Activated B cell treated with CpG ODN at 0.5 μM for 24 hours (primary cell): ENCODE data around the gene POPDC3. TPM values are rescaled to one million over a fixed set of nuclear protein-coding genes. Genes with fewer than 3 reads are reported as not detected.

Source experiments
- ATAC-seq: fragments of 200-7000 bp; cut with Tn5 transposase; one replicate; pipeline ENCODE4 v1.10.0; 2021; ENCODE audit warnings: low read depth, mild to moderate bottlenecking, moderate library complexity
- CTCF ChIA-PET: fragments of 350-600 bp; sonication (Branson Sonifier 250); formaldehyde crosslinking; loops from one replicate; lab custom pipeline; 2021; ENCODE audit warnings: antibody characterized with exemption; lab: Charles Lee
- POLR2A ChIA-PET: fragments of 350-600 bp; sonication (Branson Sonifier 250); formaldehyde crosslinking; loops from one replicate; lab custom pipeline; 2021; ENCODE audit warnings: antibody characterized with exemption; lab: Charles Lee
- DNase-seq: peaks from one replicate; pipeline ENCODE4 v3.0.0; 2022
- H3K27ac Mint-ChIP-seq: one replicate; pipeline ENCODE4 v1.8.0; 2020; ENCODE audit warnings: mixed read lengths
- H3K27me3 Mint-ChIP-seq: one replicate; pipeline ENCODE4 v1.8.0; 2021; ENCODE audit warnings: mixed read lengths
- H3K36me3 Mint-ChIP-seq: one replicate; pipeline ENCODE4 v1.8.0; 2021; ENCODE audit warnings: low read depth, mixed read lengths
- H3K4me1 Mint-ChIP-seq: one replicate; pipeline ENCODE4 v1.8.0; 2021; ENCODE audit warnings: mixed read lengths
- H3K4me3 Mint-ChIP-seq: one replicate; pipeline ENCODE4 v1.8.0; 2020; ENCODE audit warnings: mild to moderate bottlenecking, mixed read lengths
- H3K9me3 Mint-ChIP-seq: one replicate; pipeline ENCODE4 v1.8.0; 2020; ENCODE audit warnings: mixed read lengths
- intact Hi-C: fragments of 100-400 bp; cut with micrococcal nuclease; formaldehyde crosslinking; loops from one replicate; pipeline ENCODE4 v1.15.1; 2024
- total RNA-seq: library from RNA; stranded (reverse); gene quantifications from 2 replicates; pipeline ENCODE4 v1.2.3, GENCODE V29; 2022
- TF ChIP-seq, protein P1 (sequence below): fragments of 200-600 bp; IDR thresholded peaks from one replicate; pipeline ENCODE4 v1.8.0; 2022; ENCODE audit warnings: antibody characterized with exemption, mild to moderate bottlenecking

POPDC3 gene
- total RNA-seq, 1 donor from 2014 or later: not detected

DNA sequence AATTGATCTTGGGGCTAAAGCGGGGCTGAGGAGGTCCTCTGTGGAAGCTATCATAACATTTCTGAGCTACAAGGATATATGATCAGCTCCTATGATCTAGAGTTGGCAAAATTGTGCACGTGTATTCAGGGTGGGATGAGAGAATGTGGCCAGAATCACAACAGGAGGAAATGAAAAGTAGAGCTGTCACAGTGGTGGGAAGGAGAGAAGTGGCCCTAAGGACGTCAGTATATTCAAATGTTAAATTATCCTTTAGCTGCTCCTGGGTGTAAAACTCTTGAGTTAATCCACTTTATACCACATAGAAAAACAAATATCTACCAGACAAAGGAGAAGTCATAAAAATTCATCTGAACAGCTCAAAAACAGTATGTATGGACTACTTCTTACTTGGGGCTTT, 14.8 kb upstream of the POPDC3 start:
- peaks cover 10% of the 10 kb centered on the region for H3K27me3 Mint-ChIP-seq
- ATAC-seq (no peak), DNase-seq (no peak)
- H3K4me1 Mint-ChIP-seq: no peaks in the 10 kb centered on the region
- TF ChIP-seq, protein P1, sequence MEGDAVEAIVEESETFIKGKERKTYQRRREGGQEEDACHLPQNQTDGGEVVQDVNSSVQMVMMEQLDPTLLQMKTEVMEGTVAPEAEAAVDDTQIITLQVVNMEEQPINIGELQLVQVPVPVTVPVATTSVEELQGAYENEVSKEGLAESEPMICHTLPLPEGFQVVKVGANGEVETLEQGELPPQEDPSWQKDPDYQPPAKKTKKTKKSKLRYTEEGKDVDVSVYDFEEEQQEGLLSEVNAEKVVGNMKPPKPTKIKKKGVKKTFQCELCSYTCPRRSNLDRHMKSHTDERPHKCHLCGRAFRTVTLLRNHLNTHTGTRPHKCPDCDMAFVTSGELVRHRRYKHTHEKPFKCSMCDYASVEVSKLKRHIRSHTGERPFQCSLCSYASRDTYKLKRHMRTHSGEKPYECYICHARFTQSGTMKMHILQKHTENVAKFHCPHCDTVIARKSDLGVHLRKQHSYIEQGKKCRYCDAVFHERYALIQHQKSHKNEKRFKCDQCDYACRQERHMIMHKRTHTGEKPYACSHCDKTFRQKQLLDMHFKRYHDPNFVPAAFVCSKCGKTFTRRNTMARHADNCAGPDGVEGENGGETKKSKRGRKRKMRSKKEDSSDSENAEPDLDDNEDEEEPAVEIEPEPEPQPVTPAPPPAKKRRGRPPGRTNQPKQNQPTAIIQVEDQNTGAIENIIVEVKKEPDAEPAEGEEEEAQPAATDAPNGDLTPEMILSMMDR: no peak
- CTCF ChIA-PET: no interaction called here
- H3K36me3 Mint-ChIP-seq: no peaks in the 10 kb centered on the region
- intact Hi-C loops: no loop called here
- no peak overlapping the region for H3K4me3 Mint-ChIP-seq
- H3K9me3 Mint-ChIP-seq: no peaks in the 10 kb centered on the region
- H3K27ac Mint-ChIP-seq: no peak overlapping the region
- POLR2A ChIA-PET: no interaction called here

GRCh38 chr6:105194106-105194505, 14.3 kb upstream of the POPDC3 start:
- H3K27me3 Mint-ChIP-seq: peaks cover 11% of the 10 kb centered on the region

DNA sequence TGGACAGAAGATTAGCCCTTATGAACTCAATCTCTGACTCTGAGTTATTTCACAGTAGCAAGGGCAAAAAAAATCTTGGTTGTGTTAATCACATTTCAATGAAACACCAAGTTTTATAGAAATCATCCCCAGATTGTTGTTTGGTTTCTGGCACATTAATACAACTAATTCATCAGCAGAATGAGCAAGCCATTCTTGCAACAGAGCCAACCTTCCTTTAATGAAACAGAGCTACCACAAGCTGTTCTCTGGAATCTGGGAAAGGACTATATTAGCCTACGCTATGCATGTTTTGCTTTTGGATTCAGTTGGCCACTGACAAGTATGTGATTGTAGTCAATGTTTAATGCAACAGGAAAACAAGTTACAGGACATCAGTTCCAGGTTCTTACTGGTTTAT, 13.8 kb upstream of the POPDC3 start:
- ChIA-PET POLR2A (no interaction called here), CTCF (no interaction called here)
- H3K27me3 Mint-ChIP-seq: peaks cover 12% of the 10 kb centered on the region
- DNase-seq: no peak
- H3K36me3 Mint-ChIP-seq: no peaks in the 10 kb centered on the region
- intact Hi-C loops: no loop called here
- no peak overlapping the region for H3K27ac Mint-ChIP-seq
- ATAC-seq: no peak
- H3K4me1 Mint-ChIP-seq: no peaks in the 10 kb centered on the region
- H3K4me3 Mint-ChIP-seq: no peak overlapping the region
- TF ChIP-seq, protein P1: no peak
- no peaks in the 10 kb centered on the region for H3K9me3 Mint-ChIP-seq

More at GRCh38 chr6:105194106-105194505, 14.3 kb upstream of the POPDC3 start:
- ChIA-PET CTCF (no interaction called here), POLR2A (no interaction called here)
- Mint-ChIP-seq H3K4me1 (no peaks in the 10 kb centered on the region), H3K9me3 (no peaks in the 10 kb centered on the region), H3K4me3 (no peak overlapping the region), H3K36me3 (no peaks in the 10 kb centered on the region), H3K27ac (no peak overlapping the region)
- intact Hi-C loops: no loop called here
- ATAC-seq: no peak
- no peak for DNase-seq
- TF ChIP-seq, protein P1: no peak

GRCh38 chr6:105192707-105193465, 13.1 kb upstream of the POPDC3 start:
- DNase-seq (no peak), ATAC-seq (no peak)
- Mint-ChIP-seq H3K36me3 (no peaks in the 10 kb centered on the region), H3K9me3 (no peaks in the 10 kb centered on the region), H3K4me1 (no peaks in the 10 kb centered on the region), H3K4me3 (no peak overlapping the region), H3K27ac (no peak overlapping the region), H3K27me3 (peaks cover 14% of the 10 kb centered on the region)
- TF ChIP-seq, protein P1: no peak
- CTCF ChIA-PET: no interaction called here
- POLR2A ChIA-PET: no interaction called here
- intact Hi-C loops: no loop called here

- no peak overlapping the region for H3K27ac Mint-ChIP-seq
- no peaks in the 10 kb centered on the region for H3K36me3 Mint-ChIP-seq
- H3K4me3 Mint-ChIP-seq: no peak overlapping the region
- ChIA-PET CTCF (no interaction called here), POLR2A (no interaction called here)
- no peaks in the 10 kb centered on the region for H3K9me3 Mint-ChIP-seq
- H3K4me1 Mint-ChIP-seq: no peaks in the 10 kb centered on the region
- peaks cover 17% of the 10 kb centered on the region for H3K27me3 Mint-ChIP-seq
- ATAC-seq: no peak
- TF ChIP-seq, protein P1: no peak
- intact Hi-C loops: no loop called here
- DNase-seq: no peak
These were observed 11.5 kb upstream of the POPDC3 start for GRCh38 chr6:105191351-105191750.
